ENCODE measurements around the gene OLFML3. TPM values are rescaled to one million over a fixed set of nuclear protein-coding genes. Genes with fewer than 3 reads are reported as not detected.

Gene OLFML3
- total RNA-seq = 19.8 TPM

GRCh38 chr1:113978863-113979702 lies at the start of gene OLFML3:
Gene OLFML3, plus strand, starts transcription at chr1:113979474. Its CDS starts 43 bp downstream, at chr1:113979517.

Other genes starting within 250 kb of the OLFML3 start
- gene PHTF1, start 220.0 kb upstream of the OLFML3 start, total RNA-seq = 33.2 TPM
- 57.2 TPM for gene RSBN1, start 167.0 kb upstream of the OLFML3 start, total RNA-seq
- gene PTPN22, start 107.8 kb upstream of the OLFML3 start, total RNA-seq = 0.92 TPM
- gene BCL2L15, start 91.9 kb upstream of the OLFML3 start, total RNA-seq = 0.69 TPM
- gene AP4B1, start 74.7 kb upstream of the OLFML3 start, total RNA-seq = 26.8 TPM
- gene DCLRE1B, start 74.1 kb upstream of the OLFML3 start, total RNA-seq = 7.2 TPM
- 56.1 TPM for gene HIPK1, start 50.1 kb upstream of the OLFML3 start, total RNA-seq
- gene SYT6, start 174.4 kb downstream of the OLFML3 start, total RNA-seq = 19.1 TPM

All from diencephalon (tissue), 1 donor.